ENCODE data around the gene MLC1.

DNA sequence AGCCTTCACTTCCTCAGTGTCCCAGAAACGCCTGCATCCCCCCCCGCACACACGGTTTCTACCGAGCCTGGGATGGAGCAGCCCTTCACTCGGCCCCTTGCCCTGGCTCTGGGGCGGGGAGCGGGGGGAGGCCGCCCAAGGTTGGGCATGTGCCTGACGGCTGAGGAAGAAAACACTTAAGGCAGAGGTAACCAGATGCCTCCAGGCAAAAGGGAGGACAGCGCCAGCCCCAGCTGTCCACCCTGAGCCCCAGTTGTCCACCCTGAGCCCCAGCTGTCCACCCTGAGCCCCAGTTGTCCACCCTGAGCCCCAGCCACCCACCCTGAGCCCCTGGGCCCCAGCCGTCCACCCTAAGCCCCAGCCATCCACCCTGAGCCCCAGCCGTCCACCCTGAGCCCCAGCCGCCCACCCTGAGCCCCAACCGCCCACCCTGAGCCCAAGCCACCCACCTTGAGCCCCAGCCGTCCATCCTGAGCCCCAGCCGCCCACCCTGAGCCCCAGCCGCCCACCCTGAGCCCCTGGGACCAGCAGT lies 23.3 kb downstream of the MLC1 start:
- TF ChIP-seq, protein P1, sequence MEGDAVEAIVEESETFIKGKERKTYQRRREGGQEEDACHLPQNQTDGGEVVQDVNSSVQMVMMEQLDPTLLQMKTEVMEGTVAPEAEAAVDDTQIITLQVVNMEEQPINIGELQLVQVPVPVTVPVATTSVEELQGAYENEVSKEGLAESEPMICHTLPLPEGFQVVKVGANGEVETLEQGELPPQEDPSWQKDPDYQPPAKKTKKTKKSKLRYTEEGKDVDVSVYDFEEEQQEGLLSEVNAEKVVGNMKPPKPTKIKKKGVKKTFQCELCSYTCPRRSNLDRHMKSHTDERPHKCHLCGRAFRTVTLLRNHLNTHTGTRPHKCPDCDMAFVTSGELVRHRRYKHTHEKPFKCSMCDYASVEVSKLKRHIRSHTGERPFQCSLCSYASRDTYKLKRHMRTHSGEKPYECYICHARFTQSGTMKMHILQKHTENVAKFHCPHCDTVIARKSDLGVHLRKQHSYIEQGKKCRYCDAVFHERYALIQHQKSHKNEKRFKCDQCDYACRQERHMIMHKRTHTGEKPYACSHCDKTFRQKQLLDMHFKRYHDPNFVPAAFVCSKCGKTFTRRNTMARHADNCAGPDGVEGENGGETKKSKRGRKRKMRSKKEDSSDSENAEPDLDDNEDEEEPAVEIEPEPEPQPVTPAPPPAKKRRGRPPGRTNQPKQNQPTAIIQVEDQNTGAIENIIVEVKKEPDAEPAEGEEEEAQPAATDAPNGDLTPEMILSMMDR (IDR thresholded peaks at IDR 0.05 in 4 of 5, conservative IDR thresholded peaks at IDR 0.05 in 1 of 5): no peak
- TF ChIP-seq POLR2A (IDR thresholded peaks at IDR 0.05): no peak
